ENCODE data around the gene KCNIP4.

The KCNIP4 gene

DNA sequence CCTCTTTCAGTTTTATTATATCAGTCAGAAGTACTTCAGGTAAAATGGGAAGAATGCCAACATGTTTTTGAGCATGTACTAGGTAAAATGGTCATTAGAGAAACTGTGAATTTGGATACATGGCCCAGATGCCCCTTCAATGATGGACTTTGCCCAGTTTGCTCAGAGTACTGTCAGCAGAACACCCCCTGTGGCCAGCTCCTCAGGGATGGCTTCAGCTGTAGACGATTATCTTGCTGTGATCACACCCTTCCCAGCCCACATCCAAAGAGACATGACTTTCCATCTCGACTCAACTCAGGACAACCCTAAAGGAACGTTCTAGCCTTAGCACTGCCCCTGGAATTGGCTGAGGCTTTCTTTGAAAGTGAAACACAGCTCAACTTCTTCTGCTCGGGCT, 809.2 kb downstream of the KCNIP4 start:
- DNase-seq: no peak

GRCh38 chr4:21136051-21136630, 812.4 kb downstream of the KCNIP4 start:
- DNase-seq: no peak

- no peak for DNase-seq
These were observed 813.6 kb downstream of the KCNIP4 start for GRCh38 chr4:21134994-21135393.

DNA sequence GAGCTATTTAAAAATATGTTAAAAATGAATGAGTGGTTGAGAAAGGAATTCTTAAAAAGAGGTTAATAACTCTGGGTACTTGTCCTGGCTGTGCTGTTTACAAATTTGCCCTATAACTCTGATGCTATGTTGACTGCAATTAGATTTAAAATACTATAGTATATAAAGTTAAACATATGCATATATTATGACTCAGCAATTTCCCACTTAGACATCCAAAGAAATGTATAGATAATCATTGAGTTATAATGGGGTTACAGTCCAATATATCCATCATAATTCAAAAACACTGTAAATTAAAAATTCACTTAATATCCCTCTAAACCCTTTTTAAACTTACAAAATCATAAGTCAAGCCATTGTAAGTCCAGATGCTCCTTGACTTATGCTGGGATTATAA, 818.0 kb downstream of the KCNIP4 start:
- no peak for DNase-seq

DNA sequence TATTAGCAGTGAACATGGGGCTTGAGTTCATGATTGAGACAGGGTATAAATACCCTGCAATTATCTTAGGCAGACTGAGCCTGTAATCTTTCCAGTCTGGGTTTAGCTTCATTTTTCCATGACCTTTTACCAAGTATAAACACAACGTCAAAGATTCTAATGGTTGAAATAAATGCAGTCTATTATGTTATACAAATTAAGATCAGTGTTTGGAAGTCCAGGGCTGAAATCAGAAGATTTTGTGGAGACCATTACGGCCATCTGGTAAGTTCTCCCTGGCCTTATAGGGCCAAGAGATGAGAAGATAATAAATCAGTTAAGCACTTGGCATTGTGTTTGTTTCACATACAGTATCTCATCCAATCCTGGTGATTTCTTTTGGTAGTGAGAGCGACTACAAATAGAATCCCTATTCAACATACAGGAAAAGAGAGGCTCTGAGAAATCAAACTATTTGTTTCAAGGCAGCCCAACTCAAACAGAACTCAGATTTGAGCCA, 822.5 kb downstream of the KCNIP4 start:
- DNase-seq: no peak

GRCh38 chr4:21118301-21118700, 830.3 kb downstream of the KCNIP4 start:
- DNase-seq: no peak

DNA sequence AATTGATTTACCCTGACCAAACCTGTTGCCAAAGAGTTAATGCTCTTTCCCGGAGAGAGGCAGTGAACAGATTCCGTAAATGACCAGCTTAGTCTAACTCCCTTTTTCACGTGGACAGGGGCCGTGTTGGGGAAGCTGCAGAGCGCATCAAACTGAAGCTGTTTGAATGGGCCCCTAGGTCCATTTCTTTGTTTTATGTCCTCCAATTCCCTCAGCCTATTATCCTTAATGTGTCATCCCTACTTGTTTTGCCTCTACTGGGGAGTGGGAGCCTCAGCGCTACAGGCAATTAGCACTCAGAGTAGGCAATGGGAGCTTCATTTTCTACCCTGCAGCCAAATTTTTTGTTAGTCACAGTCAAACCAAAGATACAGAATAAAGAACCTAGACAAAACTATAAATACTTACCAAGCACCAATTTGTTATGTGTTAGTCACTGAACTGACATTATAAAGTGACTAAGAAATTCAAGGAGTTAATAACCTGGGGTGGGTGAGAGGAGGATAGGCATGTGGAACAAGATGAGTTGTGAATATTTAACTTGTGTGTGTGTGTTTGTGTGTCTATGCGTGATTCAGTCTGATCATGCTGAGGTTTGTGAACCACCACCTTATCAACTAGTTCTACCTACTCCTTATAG, 830.9 kb downstream of the KCNIP4 start:
- DNase-seq: no peak

DNA sequence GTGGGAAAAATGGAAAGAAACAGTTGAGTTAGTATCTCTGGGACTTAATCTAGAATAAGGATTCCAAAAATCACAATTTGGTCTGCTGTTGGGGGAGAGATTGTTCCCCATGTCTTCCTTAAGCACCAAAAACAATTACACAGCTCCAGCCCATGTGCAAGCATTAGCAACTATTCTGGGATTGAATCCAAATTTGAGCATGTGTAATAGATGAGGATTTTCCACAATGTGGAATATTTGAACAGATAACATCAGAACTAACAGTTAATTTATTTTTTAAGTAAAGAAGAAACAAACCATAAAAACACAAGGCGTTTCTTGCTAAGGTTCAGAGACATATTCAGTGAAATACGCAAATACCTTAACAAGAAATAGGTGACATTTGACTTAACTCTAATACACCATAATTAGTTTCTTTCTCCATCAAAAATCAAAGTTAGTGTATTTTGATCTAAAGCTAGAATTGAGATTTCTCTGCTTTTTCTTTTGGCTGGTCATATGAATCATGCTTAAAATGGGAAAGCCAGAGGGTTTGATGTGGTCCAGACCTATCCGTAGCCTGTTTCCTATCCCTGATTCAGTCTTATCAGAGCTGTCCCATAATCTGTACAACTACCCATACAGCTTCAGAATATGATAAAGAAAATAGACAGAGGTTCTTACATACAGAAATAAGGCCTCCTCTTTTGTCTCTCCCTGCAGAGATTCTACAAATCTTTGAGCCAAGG, 834.9 kb downstream of the KCNIP4 start:
- no peak for DNase-seq

DNA sequence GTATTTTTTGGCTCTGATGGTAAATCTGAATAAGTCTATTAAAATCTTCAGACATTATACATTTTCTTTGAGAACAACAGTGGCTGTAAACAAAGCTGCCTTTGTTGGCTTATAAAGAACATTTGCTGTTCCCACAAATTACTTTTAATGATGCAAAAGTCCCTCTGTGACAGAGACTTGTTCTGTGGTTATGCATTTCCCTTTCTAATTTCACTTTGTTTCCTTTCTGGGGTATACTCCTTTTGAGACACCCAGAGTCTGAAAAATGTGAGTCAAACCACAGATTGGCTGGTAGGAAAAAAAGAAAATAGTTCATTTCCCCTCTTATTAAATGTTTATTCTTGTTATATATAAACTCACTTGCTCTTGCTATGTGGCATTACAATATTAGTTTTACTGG, 845.9 kb downstream of the KCNIP4 start:
- DNase-seq: no peak

DNA sequence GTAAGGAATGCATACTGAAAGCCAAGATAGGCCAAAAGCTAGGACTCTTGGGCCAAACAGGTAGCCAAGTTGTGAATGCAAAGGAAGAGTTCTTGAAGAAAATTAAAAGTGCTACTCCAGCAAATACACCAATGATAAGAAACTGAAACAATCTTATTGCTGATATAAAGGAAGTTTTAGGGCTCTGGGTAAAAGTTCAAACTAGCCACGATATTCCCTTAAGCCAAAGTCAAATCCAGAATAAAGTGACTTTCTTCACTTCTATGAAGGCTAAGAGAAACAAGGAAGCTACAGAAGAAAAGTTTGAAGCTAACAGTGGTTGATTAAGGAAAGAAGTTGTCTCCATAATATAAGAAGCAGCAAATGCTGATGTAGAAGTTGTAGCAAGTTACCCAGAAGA, 850.7 kb downstream of the KCNIP4 start:
- no peak for DNase-seq

DNA sequence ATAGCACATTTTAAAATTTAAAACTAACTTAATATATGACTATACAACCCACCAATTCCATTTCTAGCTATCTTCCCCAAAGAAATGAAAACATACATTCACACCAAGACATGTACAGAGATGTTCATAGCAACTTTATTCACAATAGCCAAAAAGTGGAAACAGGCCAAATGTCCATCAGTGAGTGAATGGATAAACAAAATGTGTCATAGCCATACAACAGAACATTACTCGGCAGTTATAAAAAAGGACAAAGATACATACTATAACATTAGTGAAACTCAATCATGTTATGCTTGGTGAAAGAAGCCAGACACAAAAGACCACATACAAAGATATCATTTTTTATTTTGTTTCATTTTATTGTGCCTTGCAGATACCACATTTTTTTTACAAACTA, 851.5 kb downstream of the KCNIP4 start:
- DNase-seq: no peak

DNA sequence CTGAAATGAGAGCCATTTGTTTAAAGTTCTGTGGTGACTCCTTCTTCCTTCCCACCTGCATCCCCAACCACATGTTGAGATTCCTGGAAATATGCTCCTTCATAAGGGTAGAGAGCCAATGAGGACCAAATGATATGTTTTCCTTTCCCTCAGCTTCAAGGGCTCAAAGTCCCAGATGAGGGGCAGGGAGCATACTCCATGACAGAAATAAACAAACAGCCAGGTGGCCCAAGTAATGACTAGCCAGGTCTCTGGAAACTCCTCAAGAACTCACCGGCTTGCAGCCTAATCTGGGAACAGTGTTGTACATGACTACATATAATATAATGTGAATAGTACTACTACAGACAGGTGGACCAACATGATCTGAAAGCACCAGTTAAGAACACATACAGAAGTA, 856.0 kb downstream of the KCNIP4 start:
- DNase-seq: no peak

- DNase-seq: no peak
These were observed 858.4 kb downstream of the KCNIP4 start for GRCh38 chr4:21090094-21090666.

DNA sequence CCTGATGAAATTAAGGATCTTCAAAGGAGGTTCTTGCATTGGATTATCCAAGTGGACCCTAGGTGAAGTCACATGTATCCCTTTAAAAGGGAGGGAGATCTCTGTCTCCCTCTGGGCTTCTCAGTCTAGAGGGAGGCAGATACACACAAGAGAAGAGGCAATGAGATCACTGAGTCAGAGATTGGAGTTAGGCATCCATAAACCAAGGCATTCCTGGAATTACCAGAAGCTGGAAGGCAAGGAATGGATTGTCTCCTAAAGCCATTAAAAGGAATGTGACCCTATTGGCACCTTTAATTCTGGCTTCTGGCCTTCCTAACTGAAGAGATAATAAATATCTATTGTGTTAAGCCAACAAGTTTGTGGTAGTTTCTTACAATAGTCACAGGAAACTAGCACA, 865.2 kb downstream of the KCNIP4 start:
- no peak for DNase-seq

GRCh38 chr4:21077967-21078366, 870.6 kb downstream of the KCNIP4 start:
- no peak for DNase-seq

DNA sequence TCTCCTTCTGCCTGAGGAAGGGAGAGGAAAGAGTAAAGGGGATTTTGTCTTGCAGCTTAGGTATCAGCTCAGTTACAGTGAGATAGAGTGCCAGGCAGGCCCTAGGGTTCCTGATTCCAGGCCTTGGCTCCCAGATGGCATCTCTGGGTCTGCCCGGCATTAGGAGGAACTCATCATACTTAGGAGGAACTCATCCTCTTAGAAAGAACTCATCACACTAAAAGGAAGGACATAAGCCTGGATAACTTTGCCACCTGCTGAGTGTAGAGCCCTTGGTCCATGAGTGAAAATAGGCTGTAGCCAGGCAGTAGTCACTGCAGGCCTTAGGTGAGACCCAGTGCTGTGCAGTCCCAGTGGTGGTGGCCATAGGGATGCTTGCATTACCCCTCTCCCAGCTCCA, 881.2 kb downstream of the KCNIP4 start:
- DNase-seq: no peak

DNA sequence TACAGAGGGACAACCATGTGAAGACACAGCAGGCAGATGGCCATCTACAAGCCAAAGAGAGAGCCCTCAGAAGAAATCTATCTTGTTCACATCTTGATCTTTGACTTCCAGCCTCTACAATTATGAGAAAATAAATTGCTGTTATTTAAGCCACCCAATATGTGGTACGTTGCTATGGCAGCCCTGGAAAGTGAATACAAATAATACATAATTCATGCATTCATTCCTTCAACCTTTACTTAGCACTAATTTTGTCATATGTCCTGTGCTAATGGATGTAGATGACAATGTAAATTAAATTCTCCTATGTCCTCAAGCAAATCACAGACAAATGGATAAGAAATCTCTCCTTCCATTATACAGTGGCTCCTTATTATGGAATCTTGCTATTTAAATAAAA, 886.7 kb downstream of the KCNIP4 start:
- DNase-seq: no peak

DNA sequence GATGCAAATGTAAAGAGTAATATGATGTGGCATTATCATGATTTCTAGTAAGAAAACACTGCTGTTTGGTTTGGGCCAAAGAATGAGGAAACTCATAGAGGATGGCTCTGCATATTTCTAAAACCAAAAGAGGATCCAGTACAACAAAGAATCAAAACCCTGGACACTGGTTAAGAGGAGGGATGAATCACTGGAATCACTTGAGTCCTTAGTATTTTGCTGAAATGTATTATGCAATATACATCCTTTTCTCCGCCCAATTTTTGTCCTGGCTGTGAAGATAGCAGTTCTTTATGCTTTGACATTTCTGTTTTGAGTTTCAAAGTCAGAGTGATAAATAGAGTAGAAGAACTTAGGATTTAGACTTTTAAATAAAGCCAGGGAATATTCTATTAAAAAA, 902.4 kb downstream of the KCNIP4 start:
- no peak for DNase-seq

GRCh38 chr4:21045119-21045518, 903.5 kb downstream of the KCNIP4 start:
- no peak for DNase-seq

DNA sequence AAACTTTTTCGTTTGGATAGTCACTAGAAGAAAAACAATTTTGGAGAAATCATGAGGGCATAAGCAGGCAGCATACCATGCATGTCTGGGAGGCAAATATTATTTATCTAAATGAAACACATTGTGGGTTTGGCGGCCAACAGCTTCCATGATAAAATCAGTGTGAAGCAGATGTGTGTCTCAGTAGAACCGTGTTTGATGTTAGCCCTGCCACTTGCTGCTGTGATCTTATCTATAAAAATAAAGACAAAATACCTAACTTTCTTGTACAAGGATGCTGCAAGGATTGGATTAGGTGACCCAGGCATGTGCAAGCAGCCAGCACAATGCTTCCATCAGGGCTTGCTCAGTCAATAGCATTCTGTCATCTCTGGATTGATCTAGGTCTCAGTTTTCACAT, 906.9 kb downstream of the KCNIP4 start:
- DNase-seq: no peak

DNA sequence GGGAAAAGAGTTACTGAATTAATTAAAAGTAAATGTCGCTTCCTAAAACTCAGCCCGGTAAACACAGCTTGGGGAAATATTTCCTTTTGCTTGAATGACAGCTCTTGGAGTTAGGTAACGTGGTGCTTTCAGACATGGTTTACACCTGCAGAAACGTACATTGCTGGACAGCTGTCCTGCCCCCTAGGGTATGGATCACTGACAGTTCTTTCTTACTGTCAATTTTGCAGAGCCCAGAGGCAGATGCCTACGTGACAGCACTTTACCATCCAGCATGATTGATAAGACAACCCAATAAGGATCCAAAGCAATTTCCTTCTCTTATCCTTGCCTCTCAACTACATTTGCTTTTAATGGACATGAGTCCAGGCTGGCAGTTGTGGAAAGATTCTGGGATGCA, 913.8 kb downstream of the KCNIP4 start:
- no peak for DNase-seq

GRCh38 chr4:21032089-21032645, 916.4 kb downstream of the KCNIP4 start:
- no peak for DNase-seq

DNA sequence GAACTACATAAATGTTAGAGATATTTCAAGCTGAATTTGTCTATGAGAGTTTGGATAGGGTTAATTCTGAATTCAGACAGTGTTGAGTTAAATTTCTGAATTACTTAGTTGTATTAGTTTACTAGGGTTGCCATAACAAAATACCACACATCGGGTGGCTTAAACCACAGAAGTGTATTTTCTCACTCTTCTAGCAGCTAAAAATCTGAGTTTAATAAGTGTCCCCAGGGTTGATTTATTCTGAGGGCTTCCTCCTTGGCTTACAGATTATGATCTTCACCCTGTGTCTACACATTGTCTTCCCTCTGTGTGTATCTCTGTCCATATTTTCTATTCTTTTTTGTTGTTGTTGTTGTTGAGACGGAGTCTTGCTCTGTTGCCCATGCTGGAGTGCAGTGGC, 929.8 kb downstream of the KCNIP4 start:
- no peak for DNase-seq

DNA sequence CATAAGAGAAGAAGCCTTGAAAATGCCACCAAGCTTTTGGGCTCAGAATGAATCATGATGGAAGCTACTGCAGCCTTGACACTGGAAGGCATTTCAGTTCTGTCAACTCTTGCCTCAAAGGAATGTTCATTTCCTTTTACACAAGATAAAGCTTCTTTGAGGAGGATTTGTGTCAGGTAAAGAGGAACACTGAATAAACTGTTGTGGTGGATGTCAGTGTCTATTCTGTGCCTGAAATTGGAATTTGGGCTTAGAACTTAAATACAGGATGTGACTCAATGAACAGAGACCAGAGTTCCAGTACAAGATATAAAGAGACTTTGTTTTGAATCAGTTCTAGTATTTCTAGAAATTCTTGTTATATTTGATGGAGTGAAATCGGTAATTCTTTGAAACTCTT, 935.1 kb downstream of the KCNIP4 start:
- DNase-seq: no peak
